GM19043 (cell line): Measurements from ENCODE around the gene NKAIN4.

ENCODE experiments used
- ATAC-seq: cut with Tn5 transposase; IDR thresholded peaks from one replicate; pipeline ENCODE4 v1.9.1; 2021; ENCODE audit warnings: low read depth; ENCODE audit not compliant: unreplicated experiment

Gene NKAIN4

GRCh38 chr20:63254232-63254605, at the start of gene NKAIN4:
TSS of gene NKAIN4 (minus strand) at chr20:63254463. CDS start at chr20:63254450, 13 bp downstream.
- no peak for ATAC-seq

- ATAC-seq: no peak
Observed at GRCh38 chr20:63303095-63303666, 48.9 kb upstream of the NKAIN4 start.

GRCh38 chr20:63301671-63302070, 47.4 kb upstream of the NKAIN4 start:
- no peak for ATAC-seq

DNA sequence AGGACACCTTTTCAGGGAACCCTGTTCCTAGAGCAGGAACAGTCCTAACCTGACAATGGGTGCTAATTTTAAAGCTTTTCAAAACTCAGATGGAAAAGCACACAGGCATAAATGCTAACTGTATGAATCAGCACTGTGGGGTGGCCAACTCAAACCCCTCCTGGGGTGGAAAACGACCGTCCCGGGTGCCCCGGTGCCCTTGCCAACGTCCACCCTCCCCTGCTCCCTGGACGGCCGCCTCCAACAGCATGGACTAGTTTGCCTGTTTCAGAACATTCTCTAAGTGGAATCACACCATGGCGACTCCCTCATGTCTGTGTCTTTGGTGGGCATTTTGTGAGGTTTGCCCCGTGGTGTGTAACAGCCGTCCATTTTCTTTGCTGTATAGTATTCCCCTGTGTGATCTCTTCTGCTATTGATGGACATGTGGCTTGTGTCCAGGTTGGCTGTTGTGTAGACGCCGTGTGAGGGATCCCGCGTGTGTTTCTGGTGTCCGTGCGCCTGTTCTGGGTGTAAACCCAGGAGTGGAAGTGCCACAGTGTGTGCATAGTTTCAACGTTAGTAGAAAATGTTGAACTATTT, 44.6 kb upstream of the NKAIN4 start:
- no peak for ATAC-seq

DNA sequence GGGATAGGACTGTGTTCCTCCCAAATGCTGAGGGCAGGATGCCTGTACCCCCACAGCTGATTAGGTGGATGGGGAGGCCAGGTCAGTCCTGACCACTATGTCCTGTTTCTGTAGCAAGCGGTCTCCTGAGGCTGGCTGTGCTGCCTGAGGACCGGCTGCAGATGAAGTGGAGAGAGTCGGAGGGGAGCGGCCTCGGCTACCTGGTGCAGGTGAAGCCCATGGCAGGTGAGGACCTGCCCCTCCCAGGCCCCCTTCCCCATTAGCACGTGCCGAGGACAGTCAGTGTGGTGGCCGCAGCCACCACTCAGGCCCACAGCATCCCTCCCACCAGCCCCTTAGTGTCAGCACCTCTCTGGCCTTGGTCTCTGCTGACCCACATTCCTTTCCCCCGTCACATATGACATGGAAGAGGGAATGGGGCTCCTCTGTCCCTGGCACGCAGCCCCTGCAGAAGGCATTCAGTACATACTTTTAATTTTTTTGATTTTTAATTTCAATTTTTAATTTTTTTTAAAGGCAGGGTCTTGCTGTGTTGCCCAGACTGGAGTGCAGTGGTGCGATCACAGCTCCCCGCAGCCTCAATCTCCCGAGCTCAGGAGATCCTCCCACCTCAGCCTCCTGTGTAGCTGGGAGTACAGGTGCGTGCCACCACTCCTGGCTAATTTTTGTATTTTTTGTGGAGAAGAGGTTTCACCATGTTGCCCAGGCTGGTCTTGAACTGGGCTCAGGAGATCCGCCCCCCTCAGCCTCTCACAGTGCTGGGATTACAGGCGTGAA, 43.7 kb upstream of the NKAIN4 start:
- ATAC-seq: no peak

GRCh38 chr20:63297371-63297781, 43.1 kb upstream of the NKAIN4 start:
- no peak for ATAC-seq

DNA sequence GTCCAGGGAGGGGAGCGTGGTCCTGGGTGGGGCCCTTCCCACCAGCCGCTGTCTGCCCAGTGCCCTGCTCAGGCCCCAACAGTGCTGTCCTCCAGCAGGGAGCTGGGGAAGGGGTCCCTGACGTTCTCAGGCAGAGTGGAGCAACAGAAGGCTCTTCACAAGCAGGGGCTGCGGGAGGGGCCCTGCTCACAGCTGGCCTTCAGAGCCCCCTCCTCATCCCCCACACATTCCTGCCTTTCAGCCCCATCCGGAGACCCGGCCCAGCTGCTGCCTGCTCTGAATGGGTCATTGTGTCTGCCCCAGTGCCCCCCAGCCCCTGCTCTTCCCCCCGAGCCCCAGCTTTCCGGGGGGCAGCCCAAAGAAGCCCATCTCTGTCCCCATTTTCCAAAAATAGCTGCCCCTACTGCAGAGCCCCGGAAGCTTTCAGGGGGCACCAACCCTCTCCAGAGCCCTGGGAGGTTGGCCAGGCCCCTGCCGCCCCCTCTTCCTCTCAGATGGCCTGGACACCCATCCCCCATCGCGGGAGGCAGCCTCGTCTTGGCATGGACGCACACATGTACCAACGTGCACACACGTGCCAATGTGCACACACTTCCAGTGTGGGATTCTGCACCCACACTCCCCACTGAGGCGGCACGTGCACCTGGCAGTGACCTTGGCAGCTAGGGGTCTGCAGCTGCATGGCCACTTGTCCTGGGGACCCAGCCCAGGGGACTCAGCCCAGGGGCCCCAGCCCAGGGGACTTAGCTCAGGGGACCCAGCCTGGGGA, 42.5 kb upstream of the NKAIN4 start:
- no peak for ATAC-seq

DNA sequence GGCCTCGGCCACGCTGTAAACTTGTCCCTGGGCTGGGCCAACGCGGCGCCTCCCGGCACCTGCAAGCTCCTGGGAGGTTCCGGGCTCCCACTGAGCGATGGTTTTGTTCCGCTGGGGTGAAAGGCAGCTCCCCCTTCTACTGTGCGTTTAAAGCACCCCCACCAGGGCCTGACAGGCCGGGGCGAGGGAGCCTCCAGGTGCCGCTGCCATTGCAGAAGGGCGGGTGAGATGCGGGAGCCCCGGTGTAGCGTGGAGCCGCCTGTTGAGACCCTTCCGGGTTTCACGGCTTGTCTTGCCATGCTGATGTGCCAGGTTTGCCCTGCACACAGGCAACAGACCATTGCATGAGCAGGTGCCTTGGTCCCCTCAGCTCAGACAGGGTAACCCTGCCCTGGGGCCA, 41.6 kb upstream of the NKAIN4 start:
- ATAC-seq: no peak

DNA sequence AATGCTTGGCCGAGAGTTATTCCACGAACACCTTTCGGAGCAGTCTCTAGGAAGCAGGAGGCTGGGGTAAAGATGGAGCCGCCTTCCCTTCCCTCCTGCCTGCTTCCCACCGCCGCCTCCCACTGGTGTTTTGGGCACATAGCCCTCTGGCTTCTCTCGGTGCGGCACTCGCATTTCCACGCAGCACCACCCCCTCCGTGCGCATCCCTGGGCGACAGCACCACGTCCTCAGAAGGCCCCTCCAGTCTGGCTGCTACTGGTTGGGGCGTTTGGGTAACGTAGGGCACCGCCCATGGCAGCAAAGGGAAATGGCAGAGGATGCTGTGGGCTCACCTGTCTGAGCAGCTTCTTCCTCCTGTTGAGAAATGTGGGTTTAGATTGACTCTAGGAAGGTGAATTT, 41.2 kb upstream of the NKAIN4 start:
- ATAC-seq: no peak

- ATAC-seq: no peak
Observed at GRCh38 chr20:63295018-63295417, 40.8 kb upstream of the NKAIN4 start.

DNA sequence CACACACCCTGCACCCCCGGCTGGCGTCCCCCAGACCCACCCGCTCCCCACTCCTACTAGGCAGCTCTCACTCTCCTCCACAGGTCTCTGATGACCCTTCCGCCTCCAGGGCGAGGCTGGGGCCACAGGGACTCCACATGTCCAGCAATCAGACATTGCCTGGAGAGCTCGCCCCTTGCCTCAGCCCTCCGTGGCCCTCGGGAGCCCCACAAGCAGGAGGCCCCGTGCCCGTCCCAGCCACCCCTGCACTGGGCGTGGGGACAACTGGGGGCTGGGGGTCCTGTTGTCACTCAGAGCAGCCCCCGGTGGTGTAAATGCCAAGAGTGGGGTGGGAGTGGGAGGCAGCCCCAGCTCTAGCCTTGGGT, 40.3 kb upstream of the NKAIN4 start:
- no peak for ATAC-seq

DNA sequence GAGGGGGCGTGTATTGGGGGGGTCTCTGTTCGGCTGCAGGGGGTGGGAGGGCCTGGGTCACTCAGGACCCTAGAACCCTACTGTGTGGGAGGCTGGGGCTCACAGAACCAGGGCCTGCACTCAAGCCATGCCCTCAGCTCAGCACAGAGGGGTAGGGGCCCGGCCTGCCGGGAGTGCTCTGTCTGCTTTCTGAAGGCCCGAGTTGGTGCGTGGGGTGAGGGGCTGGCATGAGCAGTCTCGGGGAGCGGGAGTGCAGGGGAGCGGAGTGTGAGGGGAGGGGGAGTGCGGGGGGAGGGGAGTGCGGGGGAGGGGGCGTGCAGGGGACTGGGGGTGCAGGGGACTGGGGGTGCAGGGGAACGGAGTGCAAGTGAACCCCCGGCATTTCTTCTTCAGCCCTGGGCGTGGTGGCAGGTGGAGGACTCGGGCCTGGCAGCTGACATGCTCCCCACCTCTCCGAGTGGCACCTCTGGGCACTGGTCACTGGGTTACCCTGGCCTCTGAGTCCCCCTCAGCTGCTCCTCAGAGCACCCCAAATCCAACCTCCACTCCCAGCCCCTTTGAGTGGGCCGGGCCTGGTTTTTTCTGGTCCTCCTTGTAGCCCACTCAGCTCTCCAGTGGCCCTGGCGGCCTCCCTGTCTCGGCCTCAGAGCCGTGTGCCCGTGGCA, 39.7 kb upstream of the NKAIN4 start:
- ATAC-seq: no peak

GRCh38 chr20:63293456-63293855, 39.2 kb upstream of the NKAIN4 start:
- ATAC-seq: no peak

DNA sequence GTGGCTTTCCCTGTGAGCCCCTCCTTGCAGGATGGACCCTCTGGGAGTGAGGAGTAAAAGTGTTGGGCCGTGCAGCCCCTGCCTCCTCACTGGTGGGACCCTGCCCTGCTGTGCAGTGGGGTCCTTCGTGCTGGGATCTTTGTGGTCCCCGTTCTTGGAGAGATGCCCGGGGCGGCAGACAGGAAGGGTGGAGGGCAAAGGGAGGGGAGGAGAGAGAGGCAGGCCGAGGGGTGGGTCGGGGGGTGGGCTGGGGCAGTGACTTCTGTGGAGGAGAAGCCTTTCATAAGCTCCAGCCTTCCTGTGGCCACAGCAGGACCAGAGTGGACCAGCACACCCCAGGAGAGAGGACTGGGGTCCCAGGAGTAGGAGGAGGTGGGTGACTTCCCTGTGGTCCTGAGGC, 38.6 kb upstream of the NKAIN4 start, which contains the start of gene COL20A1:
Gene COL20A1, plus strand, starts transcription at position 283 of the 400 bp plus-strand sequence. CDS start 1,922 bp downstream, outside the sequence.
- no peak for ATAC-seq

- ATAC-seq: no peak
Observed at GRCh38 chr20:63292292-63292701, 38.0 kb upstream of the NKAIN4 start.

DNA sequence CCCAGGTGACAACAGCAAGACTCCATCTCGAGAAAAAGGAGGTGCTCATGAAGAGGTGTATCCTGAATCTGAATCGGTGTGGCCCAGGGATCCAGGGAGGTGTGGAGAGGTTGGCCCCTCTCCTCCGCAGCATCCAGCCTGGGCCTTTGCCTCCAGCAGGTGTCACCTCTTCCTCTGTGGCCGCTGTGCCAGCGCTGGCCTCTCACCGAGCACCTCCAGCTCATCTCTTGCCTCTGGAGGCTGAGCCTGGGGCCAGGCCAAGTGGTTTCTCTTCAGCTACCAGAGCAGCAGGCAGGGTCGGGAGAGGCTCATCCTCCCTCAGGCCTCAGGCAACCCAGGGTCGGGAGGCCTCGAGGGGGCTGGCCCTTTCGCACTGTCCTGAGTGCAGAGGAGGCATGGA, 37.5 kb upstream of the NKAIN4 start:
- ATAC-seq: no peak

GRCh38 chr20:63290677-63291472, 36.6 kb upstream of the NKAIN4 start:
- ATAC-seq: no peak

DNA sequence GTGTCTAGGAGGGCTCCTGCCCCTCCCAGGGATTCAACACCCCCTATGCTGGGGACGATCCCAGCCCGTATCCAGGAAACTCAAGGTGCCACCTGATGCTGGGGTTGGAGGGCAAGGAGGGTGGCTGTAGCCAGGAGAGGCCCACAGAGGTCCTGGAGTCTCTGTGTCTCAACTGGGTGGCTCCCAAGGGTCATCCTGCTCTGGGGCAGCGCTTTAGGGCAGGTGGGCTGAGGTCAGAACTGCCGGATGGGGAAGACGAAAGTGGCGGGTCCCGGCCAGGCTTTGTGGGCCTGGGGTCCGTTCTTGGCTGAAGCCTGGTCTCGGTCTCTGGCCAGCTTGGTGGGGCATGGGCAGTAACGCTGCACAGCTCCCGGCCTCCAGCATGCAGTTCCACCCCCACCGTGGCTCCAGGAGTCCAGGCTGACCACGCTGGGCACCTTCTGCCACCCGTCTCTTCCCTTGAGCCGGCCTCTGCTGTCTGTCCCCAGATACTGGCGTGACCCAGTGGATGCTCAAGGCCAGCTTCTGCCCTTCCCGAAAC, 35.9 kb upstream of the NKAIN4 start:
- no peak for ATAC-seq

- ATAC-seq: no peak
Observed at GRCh38 chr20:63289311-63290135, 35.3 kb upstream of the NKAIN4 start.
